HepG2 (cell line): ENCODE data around the gene CCNQ.

Experiments
- KDM5A ChIP-seq: fragments of 200-600 bp; sonication (generic); IDR thresholded peaks from 2 replicates; pipeline ENCODE4 v1.7.0; 2018; ENCODE audit warnings: antibody characterized with exemption, mild to moderate bottlenecking, low read length, borderline replicate concordance
- MXI1 ChIP-seq: IDR thresholded peaks from 3 replicates; pipeline ENCODE4 v1.6.1; 2012; ENCODE audit warnings: low read depth, low read length, inconsistent platforms, borderline replicate concordance
- RAD21 ChIP-seq: fragments of 450-650 bp; formaldehyde crosslinking; IDR thresholded peaks from 2 replicates; pipeline ENCODE4 v1.5.0; 2020; ENCODE audit warnings: mild to moderate bottlenecking
- RBFOX2 ChIP-seq: fragments of 200-400 bp; formaldehyde crosslinking; IDR thresholded peaks from 2 replicates; pipeline ENCODE4 v1.6.1; 2017; ENCODE audit warnings: low read depth, mild to moderate bottlenecking, low read length
- RFX1 ChIP-seq: fragments of 450-650 bp; IDR thresholded peaks from 2 replicates; pipeline ENCODE4 v1.6.1; 2017
- RFX5 ChIP-seq: IDR thresholded peaks from 2 replicates; pipeline ENCODE4 v1.6.1; 2011; ENCODE audit warnings: low read depth, low read length, improper control_type of control experiment
- SMARCC2 ChIP-seq: fragments of 450-650 bp; IDR thresholded peaks from 2 replicates; pipeline ENCODE4 v1.6.1; 2017; ENCODE audit warnings: antibody characterized with exemption, mild to moderate bottlenecking
- STAT6 ChIP-seq: sonication (generic); formaldehyde crosslinking; IDR thresholded peaks from 2 replicates; pipeline ENCODE4 v1.4.0; 2020; ENCODE audit warnings: missing genetic modification reagents, mild to moderate bottlenecking, borderline replicate concordance
- SUZ12 ChIP-seq: fragments of 150-350 bp; IDR thresholded peaks from 2 replicates; pipeline ENCODE4 v1.6.1; 2014; ENCODE audit warnings: low read depth, low read length
- TAF1 ChIP-seq: sonication (generic); formaldehyde crosslinking; IDR thresholded peaks from 2 replicates; pipeline ENCODE4 v1.4.0; 2020; ENCODE audit warnings: missing genetic modification reagents
- THAP7 ChIP-seq: sonication (generic); formaldehyde crosslinking; IDR thresholded peaks from 2 replicates; pipeline ENCODE4 v1.8.1; 2023; ENCODE audit warnings: mild to moderate bottlenecking, missing genetic modification reagents
- ZNF547 ChIP-seq: sonication (generic); formaldehyde crosslinking; IDR thresholded peaks from 2 replicates; pipeline ENCODE4 v1.5.1; 2020; ENCODE audit warnings: mild to moderate bottlenecking, missing genetic modification reagents
- ZSCAN9 ChIP-seq: IDR thresholded peaks from 2 replicates; pipeline ENCODE4 v1.6.1; 2016; ENCODE audit warnings: borderline replicate concordance
- TF ChIP-seq, protein P1 (sequence below): sonication (generic); formaldehyde crosslinking; IDR thresholded peaks from 2 replicates; pipeline ENCODE4 v1.5.0; 2020; ENCODE audit warnings: mild to moderate bottlenecking, missing genetic modification reagents, moderate library complexity

GRCh38 chrX:153639177-153640044 lies 40.5 kb upstream of the CCNQ start:
- TF ChIP-seq THAP7 (CRISPR knock-in tag) (no peak), SMARCC2 (no peak), RBFOX2 (no peak), SUZ12 (no peak), RFX5 (no peak), MXI1 (no peak), ZSCAN9 (CRISPR knock-in tag) (no peak), RAD21 (CRISPR knock-in tag) (no peak), TAF1 (CRISPR knock-in tag) (no peak), KDM5A (no peak), ZNF547 (no peak), RFX1 (no peak), STAT6 (CRISPR knock-in tag) (no peak)
- TF ChIP-seq, protein P1, sequence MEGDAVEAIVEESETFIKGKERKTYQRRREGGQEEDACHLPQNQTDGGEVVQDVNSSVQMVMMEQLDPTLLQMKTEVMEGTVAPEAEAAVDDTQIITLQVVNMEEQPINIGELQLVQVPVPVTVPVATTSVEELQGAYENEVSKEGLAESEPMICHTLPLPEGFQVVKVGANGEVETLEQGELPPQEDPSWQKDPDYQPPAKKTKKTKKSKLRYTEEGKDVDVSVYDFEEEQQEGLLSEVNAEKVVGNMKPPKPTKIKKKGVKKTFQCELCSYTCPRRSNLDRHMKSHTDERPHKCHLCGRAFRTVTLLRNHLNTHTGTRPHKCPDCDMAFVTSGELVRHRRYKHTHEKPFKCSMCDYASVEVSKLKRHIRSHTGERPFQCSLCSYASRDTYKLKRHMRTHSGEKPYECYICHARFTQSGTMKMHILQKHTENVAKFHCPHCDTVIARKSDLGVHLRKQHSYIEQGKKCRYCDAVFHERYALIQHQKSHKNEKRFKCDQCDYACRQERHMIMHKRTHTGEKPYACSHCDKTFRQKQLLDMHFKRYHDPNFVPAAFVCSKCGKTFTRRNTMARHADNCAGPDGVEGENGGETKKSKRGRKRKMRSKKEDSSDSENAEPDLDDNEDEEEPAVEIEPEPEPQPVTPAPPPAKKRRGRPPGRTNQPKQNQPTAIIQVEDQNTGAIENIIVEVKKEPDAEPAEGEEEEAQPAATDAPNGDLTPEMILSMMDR (CRISPR knock-in tag), result no peak
